ENCODE results near the gene RNF166. TPM values are rescaled to one million over a fixed set of nuclear protein-coding genes. Genes with fewer than 3 reads are reported as not detected.

The RNF166 gene
- total RNA-seq, 2 donors from 2014 or later: 29.1 to 49.4 TPM

DNA sequence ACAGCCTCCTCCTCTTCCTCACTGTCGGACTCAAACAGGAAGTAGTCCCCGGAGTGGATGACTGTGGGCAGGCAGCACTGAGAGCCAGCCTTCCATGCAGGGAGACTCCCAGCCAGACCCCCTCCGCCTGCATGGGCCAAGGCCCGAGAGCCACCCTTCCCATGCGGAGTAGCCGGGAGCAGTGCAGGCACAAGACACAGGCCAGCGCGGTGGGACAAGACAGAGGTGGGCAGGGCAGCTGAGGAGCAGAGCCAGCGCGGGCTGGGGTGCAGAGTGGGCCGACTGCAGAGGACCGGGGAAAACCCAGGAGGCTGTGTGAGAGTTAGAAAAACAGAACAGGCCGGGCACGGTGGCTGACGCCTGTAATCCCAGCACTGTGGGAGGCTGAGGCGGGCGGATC, 17.7 kb upstream of the RNF166 start:
- H3K4me1 Mint-ChIP-seq (ENCODE audit: low read depth in 2 of 2): peaks cover 0 to 6% of the 10 kb centered on the region in 2 donors
- H3K9me3 Mint-ChIP-seq: no peaks in the 10 kb centered on the region
- H3K36me3 Mint-ChIP-seq: no peaks in the 10 kb centered on the region
- DNase-seq (ENCODE audit: low spot score): no peak
- no peak overlapping the region for H3K27ac Mint-ChIP-seq
- H3K4me3 Mint-ChIP-seq: no peak overlapping the region
- no peaks in the 10 kb centered on the region for H3K27me3 Mint-ChIP-seq
- ATAC-seq: no peak

DNA sequence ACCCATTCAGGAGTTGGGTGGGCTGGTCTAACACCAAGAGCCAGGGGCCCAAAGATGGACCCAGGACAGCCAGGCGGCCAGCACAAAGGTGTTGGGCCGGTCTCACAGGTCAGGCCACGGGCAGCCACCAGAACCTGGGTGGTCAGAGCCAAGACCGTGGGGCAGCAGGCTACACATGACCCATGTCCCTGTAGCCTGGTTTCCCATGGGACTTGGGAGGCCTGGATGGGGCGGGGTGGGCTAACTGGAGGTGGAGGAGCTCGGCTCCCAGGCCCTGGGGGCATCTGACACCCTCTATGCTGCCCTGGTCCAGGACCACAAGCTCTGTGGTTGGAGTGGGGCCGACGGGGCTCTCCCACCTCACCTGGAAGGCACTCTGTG, 17.3 kb upstream of the RNF166 start:
- Mint-ChIP-seq H3K27me3 (no peaks in the 10 kb centered on the region), H3K36me3 (no peaks in the 10 kb centered on the region), H3K4me1 (ENCODE audit: low read depth in 2 of 2) (peaks cover 0 to 6% of the 10 kb centered on the region in 2 donors), H3K27ac (no peak overlapping the region), H3K4me3 (no peak overlapping the region), H3K9me3 (no peaks in the 10 kb centered on the region)
- DNase-seq (ENCODE audit: low spot score): no peak
- no peak for ATAC-seq

DNA sequence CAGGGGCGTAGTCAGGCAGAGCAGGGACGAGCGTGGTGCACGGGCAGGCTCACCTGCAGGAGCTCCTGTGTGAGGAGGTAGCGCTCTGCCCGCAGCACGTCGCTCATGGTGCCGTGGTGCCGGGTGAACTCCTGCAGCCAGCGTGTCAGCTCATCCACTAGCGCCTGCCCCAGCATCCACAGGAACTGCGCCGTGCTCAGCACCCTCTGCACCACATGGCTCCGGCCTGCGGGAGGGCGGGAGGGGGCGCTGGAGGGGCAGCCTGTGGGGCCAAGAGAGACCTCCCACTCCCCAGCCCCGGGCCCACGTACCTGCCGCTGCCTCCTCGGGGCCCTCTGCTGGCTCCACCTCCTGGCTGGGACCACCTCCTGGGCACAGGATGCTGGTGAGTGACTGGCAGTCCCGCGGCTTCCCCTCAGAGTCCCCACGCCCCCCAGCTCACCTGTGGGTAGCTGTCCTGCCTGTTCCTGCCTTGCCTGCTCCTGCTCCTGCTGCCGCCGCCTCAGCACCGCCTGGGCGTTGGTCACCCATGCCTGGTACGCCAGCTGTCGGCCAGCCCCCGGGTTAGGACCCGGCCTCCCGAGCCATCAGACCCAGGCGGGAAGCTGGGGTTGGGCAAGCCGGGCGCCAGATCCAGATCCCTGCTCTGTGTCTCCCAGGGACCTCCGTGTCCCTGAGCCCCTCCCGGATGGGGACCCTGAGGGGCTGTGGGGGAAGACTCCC, 16.7 kb upstream of the RNF166 start:
- Mint-ChIP-seq H3K4me1 (ENCODE audit: low read depth in 2 of 2) (peaks cover 0 to 7% of the 10 kb centered on the region in 2 donors), H3K27me3 (no peaks in the 10 kb centered on the region), H3K4me3 (no peak overlapping the region), H3K9me3 (no peaks in the 10 kb centered on the region), H3K36me3 (no peaks in the 10 kb centered on the region), H3K27ac (no peak overlapping the region)
- ATAC-seq (no peak), DNase-seq (ENCODE audit: low spot score) (no peak)

DNA sequence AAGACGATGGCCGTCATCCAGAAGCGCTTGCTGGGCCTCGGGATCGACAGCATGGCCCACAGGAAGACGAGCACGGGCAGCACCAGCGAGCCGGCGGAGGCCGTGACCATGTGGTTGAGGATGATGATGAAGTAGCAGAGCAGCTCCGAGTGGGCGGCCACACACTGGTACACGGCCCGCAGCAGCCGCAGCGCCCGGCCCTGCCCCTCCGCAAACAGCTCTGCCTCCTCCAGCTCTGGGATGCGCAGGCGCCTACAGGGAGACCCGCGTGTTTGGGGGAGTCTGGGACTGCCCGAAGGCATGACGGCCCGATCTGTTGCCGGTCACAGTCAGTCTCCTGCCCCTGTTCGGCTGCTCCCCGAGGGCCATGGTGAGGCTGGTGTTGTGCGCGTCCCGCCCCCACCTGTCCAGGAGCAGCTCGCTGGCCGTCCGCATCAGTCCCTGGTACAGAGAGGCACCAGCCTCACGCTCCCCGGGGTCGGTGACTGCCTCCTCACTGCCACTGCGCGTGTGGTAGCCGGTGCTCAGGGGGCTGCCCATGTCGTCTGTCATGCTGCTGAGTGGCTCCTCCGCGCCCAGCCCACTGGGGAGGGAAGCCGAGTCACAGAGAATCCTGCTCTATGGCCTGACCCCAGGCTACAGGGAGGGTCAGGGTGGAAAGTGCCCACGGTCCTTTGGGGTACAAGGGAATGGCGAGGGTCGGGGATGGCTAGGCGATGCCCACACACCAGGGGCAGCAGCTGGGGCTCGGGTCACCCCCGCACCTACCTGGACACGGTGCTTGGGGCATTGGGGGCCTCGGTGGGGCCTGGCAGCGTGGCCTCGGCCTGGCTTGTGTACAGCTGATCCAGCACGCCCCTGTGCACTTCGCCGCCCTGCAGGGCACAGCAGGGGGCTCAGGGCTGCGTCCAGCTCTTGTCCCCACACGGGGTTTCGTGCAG, 15.9 kb upstream of the RNF166 start:
- no peak overlapping the region for H3K27ac Mint-ChIP-seq

DNA sequence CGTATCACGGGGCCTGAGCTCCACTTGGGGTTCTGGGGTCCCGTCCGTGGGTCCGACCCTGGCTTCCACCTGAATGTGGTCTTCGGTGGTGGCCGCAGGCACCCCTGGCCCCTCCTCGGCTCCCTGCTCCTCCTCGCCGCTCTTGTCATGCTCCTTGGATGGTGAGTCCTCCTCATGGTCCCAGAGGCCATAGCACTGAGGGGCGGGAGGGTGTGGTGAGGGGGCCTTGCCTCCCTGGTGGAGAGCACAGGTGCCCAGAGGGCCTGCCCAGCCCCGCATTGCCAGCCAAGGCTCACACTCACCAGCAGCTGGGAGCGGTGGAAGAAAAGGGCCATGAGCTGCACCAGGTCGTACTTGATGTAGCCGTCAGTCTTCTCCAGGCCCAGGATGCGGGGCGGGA, 15.0 kb upstream of the RNF166 start:
- Mint-ChIP-seq H3K9me3 (no peaks in the 10 kb centered on the region), H3K36me3 (no peaks in the 10 kb centered on the region), H3K4me3 (no peak overlapping the region)

More for the DNA sequence above, 15.9 kb upstream of the RNF166 start:
- ATAC-seq (no peak), DNase-seq (ENCODE audit: low spot score) (no peak)
- Mint-ChIP-seq H3K36me3 (no peaks in the 10 kb centered on the region), H3K4me1 (ENCODE audit: low read depth in 2 of 2) (peaks cover 0 to 12% of the 10 kb centered on the region in 2 donors), H3K9me3 (no peaks in the 10 kb centered on the region), H3K4me3 (no peak overlapping the region), H3K27me3 (no peaks in the 10 kb centered on the region)

DNA sequence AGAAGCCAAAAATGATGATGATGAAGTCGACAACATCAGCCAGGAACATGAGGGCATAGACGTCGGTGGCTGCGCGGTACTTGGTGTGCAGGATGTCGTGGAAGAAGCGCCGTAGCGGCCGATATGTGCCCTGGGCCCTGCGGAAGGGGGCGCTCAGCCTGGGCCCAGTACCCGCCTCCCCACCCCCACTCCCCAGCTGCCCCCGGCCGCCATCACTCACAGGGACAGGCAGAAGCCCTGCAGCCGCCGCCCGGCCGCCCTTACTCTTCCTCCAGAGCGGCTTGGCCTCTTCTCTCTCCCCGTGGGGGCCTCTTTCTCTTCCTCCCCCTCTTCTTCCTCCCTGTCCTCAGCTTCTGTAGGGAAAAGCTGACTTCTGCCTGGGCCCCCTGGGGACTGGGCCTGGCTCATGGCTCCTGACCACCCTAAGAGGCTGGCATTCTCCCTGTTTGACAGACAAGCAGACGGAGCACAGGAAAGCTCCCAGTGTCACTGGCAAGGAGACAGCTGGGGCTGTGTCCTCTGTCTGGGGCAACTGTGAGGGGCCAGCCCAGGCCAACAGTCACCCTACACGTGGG, 14.3 kb upstream of the RNF166 start:
- H3K4me1 Mint-ChIP-seq (ENCODE audit: low read depth in 2 of 2): peaks cover 0 to 9% of the 10 kb centered on the region in 2 donors
- no peak overlapping the region for H3K4me3 Mint-ChIP-seq
- H3K9me3 Mint-ChIP-seq: no peaks in the 10 kb centered on the region
- H3K36me3 Mint-ChIP-seq: no peaks in the 10 kb centered on the region
- ATAC-seq (no peak), DNase-seq (ENCODE audit: low spot score) (no peak)
- no peaks in the 10 kb centered on the region for H3K27me3 Mint-ChIP-seq
- no peak overlapping the region for H3K27ac Mint-ChIP-seq

More for the DNA sequence above, 15.0 kb upstream of the RNF166 start:
- no peak overlapping the region for H3K27ac Mint-ChIP-seq
- peaks cover 0 to 12% of the 10 kb centered on the region in 2 donors for H3K4me1 Mint-ChIP-seq (ENCODE audit: low read depth in 2 of 2)
- DNase-seq (ENCODE audit: low spot score) (no peak), ATAC-seq (no peak)
- H3K27me3 Mint-ChIP-seq: no peaks in the 10 kb centered on the region

DNA sequence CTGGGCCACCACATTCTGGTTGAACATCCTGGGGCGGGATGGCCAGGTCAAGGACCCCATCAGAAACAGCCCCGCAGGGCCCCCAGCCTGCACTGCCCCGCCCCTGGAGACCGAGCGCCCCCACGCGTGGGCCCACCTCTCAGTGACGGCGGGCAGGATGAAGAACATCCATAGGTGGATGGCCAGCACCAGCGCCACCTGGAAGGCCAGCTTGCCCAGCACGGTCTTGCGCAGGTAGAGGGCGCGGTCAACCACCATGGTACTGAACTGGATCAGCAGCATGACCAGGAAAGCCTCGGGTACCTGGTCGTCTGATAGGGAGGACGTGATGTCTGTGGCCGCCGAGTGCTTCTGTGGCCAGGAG, 13.7 kb upstream of the RNF166 start:
- H3K9me3 Mint-ChIP-seq: no peaks in the 10 kb centered on the region
- no peaks in the 10 kb centered on the region for H3K27me3 Mint-ChIP-seq
- H3K27ac Mint-ChIP-seq: no peak overlapping the region
- DNase-seq (ENCODE audit: low spot score): no peak
- H3K4me3 Mint-ChIP-seq: no peak overlapping the region
- no peaks in the 10 kb centered on the region for H3K36me3 Mint-ChIP-seq
- peaks cover 0 to 9% of the 10 kb centered on the region in 2 donors for H3K4me1 Mint-ChIP-seq (ENCODE audit: low read depth in 2 of 2)
- ATAC-seq: no peak

DNA sequence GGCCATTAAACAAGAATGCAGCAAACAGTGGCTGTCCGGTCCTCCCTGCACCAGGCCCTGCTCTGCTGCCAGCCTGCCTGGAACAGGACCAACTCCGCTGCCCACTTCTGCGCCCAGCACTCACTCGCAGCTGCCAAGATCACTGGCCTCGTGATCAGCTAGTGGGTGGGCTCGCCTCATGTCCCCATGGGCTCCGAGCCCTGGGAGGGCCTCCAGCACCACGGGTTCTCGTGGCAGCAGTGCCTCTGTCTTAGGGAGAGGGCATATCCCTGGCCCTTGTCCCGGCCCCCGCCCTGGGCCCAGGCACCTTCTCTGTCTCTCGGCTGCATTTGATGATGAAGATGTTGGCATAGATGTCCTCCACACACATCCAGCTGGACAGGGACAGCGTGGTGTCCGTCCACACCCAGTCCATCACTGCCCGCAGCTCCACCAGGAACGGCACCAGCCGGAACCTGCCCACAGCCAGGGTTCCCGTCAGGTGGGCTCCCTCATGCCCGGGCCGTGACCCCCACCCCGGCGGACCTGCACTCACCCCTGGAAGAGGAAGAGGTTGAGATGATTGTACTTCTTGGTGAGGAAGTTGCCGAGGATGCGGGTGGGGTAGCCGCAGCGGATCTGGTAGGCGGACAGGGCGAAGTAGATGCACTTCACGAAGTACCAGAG, 13.2 kb upstream of the RNF166 start:
- Mint-ChIP-seq H3K27me3 (no peaks in the 10 kb centered on the region), H3K4me3 (no peak overlapping the region), H3K9me3 (no peaks in the 10 kb centered on the region), H3K4me1 (ENCODE audit: low read depth in 2 of 2) (peaks cover 0 to 6% of the 10 kb centered on the region in 2 donors), H3K27ac (no peak overlapping the region), H3K36me3 (no peaks in the 10 kb centered on the region)
- DNase-seq (ENCODE audit: low spot score) (no peak), ATAC-seq (no peak)

DNA sequence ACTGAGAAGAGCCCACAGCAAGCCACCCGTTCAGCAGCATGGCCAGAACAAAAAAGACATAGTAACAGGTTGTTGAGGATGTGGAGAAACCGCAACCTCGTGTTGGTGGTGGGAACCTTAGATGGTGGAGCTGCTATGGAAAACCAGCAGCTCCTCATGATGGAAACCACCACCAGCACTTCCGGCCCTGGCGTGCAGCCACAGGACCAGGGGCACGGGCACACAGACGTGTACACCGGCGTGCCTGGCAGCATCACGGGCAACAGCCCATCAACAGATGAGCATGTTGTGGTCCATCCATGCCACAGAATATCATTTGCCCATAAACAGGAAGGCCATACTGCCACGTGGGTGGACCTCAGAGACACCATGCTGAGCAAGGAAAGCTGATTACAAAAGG, 12.0 kb upstream of the RNF166 start:
- H3K4me1 Mint-ChIP-seq (ENCODE audit: low read depth in 2 of 2): peaks cover 0 to 6% of the 10 kb centered on the region in 2 donors
- ATAC-seq (no peak), DNase-seq (ENCODE audit: low spot score) (no peak)
- no peaks in the 10 kb centered on the region for H3K36me3 Mint-ChIP-seq
- no peaks in the 10 kb centered on the region for H3K27me3 Mint-ChIP-seq
- no peak overlapping the region for H3K4me3 Mint-ChIP-seq
- no peak overlapping the region for H3K27ac Mint-ChIP-seq
- no peaks in the 10 kb centered on the region for H3K9me3 Mint-ChIP-seq

DNA sequence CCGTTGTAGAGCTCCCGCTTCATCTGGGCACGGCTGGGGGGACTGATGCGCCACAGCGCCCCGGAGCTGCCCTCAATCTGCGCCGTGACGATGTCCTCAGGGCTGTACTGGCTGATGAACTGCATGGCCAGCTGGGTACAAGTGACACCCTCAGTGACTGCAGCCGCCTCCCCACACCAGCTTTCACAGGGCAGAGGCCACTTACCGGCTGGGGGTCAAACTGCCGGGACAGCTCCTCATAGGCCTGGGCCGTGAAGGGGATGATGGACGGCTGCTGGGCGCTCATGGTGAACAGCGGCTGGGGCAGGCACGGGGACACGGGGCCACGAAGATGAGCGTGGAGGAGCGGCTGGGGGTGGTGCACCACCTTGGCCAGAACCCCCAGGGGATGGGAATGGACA, 10.4 kb upstream of the RNF166 start:
- DNase-seq (ENCODE audit: low spot score) (no peak), ATAC-seq (no peak)
- Mint-ChIP-seq H3K4me3 (no peak overlapping the region), H3K9me3 (no peaks in the 10 kb centered on the region), H3K4me1 (ENCODE audit: low read depth in 2 of 2) (peaks cover 0 to 8% of the 10 kb centered on the region in 2 donors), H3K27ac (no peak overlapping the region), H3K36me3 (no peaks in the 10 kb centered on the region), H3K27me3 (no peaks in the 10 kb centered on the region)

DNA sequence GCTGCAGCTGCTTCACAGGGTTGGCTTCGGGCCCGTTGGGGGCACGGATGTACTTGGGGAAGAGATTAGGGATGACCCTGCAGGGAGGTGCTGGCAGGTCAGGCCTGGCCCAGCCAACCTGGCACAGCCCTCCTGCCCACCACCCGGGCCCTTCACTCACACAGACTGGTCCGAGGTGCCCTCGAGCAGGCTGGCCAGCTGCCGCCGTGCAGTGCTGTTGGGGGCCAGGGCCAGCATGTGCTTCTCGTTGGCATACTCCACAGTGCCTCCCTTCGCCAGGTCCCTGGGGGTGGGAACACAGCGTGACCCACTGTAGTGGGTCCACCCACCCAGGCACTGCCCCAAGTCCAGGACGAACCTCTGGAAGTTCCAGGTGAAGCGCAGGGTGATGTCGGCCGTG, 10.0 kb upstream of the RNF166 start:
- Mint-ChIP-seq H3K27ac (no peak overlapping the region), H3K27me3 (no peaks in the 10 kb centered on the region), H3K36me3 (no peaks in the 10 kb centered on the region), H3K4me3 (no peak overlapping the region), H3K9me3 (no peaks in the 10 kb centered on the region), H3K4me1 (ENCODE audit: low read depth in 2 of 2) (peaks cover 0 to 11% of the 10 kb centered on the region in 2 donors)
- DNase-seq (ENCODE audit: low spot score) (no peak), ATAC-seq (no peak)

DNA sequence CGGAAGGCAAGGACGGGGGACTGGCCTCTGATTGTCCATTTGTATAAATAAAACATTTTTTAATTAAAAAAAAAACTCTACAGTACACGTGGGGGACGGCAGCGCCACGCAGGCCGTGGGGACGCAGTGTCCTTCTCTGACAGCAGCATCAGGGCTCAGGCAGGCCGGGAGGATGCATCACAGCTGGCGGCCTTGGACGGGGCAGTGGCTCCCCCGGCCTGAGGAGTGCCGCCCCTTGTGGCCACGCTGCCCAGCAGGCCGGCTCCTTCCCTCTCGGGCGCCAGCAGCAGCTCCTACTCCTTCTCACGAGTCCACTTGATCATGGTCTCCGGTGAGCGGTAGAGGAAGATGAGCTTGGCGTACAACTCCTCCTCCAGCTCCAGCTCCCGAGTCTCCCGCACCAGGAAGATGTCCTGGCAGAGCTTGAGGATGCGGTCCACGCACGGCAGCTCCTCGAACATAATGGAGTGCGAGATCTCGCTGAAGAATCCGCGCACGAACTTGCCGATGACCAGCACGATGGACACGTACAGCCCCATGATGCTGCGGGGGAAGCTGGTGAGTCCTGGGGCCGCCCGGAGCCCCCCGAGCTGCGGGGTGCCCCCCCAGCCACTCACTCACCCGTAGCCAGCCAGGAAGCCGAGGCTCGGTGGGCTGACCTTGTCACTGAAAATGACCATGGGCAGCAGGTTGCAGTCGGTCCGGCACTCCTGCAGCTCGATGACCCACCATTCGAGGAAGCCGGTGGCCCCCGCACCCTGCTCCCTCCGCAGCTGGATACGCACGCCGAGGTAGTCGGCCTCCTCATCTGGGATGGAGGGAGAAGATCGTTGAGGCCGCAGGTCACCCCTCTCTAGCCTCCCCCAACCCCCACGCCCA, 9.3 kb upstream of the RNF166 start:
- no peaks in the 10 kb centered on the region for H3K27me3 Mint-ChIP-seq
- no peaks in the 10 kb centered on the region for H3K9me3 Mint-ChIP-seq
- no peaks in the 10 kb centered on the region for H3K36me3 Mint-ChIP-seq
- no peak overlapping the region for H3K4me3 Mint-ChIP-seq
- DNase-seq (ENCODE audit: low spot score): no peak
- H3K4me1 Mint-ChIP-seq (ENCODE audit: low read depth in 2 of 2): peaks cover 0 to 17% of the 10 kb centered on the region in 2 donors
- ATAC-seq: no peak
- no peak overlapping the region for H3K27ac Mint-ChIP-seq
